ENCODE measurements around the gene UXT.
"Not testable (repeated sequence)": the region's sequence is repeated elsewhere in the genome, so short reads cannot be mapped to it uniquely, and the experiment has no call there.

UXT gene, protein sequence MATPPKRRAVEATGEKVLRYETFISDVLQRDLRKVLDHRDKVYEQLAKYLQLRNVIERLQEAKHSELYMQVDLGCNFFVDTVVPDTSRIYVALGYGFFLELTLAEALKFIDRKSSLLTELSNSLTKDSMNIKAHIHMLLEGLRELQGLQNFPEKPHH

DNA sequence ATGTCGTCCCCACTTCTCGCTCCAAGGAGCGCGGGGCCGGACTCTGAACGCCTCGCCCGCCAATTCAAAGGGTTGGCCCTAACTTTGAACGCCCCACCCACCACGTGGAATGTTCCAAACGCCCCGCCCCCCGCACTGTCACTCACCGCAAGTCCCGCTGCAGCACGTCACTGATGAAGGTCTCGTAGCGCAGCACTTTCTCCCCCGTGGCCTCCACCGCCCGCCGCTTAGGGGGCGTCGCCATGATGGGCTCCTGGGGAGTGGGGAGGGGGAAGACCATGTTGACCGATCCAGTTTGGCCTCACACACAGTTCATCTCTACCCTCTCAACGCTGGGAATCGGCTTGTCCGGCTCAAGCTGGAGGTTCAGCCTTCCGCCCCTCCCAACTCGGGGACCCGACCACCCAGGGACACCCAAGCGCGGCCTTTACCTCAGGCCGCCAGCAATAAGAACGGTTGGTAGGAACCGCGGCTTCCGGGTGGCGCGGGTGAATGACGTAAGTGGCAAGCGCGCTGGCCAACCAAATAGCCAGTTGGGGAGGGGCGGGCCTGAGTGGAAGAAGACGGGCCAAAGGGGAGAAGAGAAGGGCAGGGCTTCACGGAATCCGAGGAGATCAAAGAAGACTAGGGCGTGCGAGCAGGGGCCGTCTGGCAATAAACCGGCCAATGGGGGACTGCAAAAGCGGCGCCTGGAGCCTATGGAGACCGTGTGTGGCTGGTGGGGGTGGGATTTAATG lies at the start of gene UXT:
Gene UXT (minus strand): TSS at position 497 of the 737 bp plus-strand sequence. CDS start 253 bp downstream, at position 244.
- DNase-seq = peak; percentile 98

DNA sequence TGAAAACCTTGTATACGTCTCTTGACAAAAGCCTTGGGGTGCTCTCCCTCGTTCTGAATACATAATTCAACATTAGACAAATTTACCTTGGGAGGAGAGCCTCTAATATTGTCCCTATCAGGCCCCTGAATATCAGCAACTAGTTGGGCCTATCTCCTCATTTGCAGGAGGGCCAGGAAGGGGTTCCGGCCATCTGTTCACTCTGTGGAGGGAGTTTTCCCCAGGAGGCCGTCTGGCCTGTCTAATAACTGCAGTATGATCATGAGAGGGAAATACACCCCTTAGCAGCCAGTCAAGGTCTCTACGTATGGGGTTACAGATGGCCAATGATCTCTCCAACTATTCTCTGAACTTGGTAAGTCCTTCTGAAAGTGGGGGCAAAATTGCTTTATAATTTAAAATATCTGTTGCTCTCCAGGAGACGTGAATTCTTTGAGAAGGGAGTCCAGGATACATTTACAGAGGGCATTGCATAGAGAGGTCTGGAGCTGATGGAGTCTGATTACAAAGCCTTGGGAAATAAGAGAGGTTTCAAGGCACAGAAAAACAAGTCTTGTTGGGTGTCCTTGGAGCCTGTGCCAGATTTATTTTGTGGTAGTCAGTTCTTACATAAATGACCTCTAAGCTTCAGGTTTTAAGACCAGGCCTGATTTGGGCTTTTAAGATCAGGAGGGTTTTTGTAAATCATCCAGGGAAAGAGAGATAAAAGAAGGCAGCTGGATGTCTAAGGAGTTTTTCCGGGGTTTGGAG lies 48.2 kb upstream of the UXT start:
- no peak for DNase-seq

DNA sequence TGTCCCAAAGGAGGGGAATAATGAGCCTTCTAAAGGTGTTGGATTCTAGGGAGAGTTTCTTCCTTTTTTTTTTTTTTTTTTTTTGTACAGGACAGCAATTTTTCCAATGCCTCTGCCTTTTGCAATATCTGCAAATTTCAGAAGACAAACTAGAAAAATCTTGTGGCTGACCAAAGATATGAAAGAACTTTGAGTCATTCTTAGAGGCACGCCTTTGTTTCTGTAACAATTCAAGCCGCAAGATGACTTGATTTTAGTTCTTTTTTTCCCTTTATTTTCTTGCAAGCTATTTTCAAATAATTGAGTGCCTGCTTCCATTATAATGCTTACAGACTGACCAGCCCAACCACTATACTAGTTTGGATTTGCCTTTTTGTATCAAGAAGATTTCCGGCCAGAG lies 47.6 kb upstream of the UXT start:
- DNase-seq = no peak

DNA sequence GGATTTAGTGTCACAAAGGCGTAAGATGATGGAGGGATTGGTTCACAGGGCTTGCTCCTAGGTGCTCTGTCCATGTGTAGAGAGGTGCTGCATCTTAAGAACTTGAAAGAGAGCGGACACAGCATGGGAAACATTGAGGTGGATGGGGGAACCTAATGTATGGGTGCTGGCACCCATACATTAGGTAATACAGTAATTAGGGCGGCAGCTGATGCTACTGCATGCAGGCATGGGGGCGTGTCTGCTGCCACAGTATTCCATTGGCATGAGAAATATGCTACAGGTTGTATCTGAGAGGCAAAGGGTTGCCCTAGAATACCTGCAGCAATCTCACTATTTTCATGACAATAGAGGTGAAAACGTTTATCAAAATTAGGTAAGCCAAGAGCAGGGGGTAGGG lies 45.8 kb upstream of the UXT start:
- no peak for DNase-seq

DNA sequence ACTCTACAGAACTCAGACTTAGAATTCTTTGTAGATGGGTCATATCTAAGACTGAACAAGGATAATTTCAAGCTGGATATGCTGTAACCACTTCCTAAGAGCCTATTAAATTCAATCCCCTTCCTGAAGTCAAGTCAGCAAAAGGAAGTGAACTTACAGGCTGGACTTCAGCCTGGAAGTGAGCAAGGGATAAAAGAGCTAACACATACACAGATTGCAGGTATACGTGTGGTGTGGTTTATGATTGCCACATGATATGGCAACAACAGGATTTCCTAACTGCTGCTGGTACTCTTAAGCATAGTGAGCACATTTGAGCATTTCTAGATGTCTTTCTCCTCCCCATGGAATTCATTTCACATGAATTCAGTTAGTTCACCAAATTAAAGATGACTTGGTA lies 38.2 kb upstream of the UXT start:
- DNase-seq = no peak

DNA sequence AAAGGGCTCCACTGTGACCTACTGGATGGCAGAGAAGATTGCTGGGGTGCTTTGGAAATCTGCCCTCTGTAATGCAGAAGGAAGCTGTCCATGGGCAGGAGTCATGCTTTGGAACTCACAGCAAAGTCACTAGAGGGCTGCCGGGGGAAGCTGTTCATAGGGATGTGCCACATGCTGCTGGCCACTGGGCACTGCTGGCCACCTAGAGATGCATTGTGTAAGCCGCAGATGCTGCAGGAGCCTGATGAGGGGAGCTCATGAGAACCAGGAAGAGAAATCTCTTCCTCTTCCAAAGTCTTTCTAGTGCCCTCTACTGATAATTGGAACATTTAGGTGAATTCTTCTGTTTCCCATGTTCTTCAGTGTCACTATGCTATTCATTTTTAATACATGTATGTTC lies 31.2 kb upstream of the UXT start:
- peak; percentile 4 for DNase-seq

DNA sequence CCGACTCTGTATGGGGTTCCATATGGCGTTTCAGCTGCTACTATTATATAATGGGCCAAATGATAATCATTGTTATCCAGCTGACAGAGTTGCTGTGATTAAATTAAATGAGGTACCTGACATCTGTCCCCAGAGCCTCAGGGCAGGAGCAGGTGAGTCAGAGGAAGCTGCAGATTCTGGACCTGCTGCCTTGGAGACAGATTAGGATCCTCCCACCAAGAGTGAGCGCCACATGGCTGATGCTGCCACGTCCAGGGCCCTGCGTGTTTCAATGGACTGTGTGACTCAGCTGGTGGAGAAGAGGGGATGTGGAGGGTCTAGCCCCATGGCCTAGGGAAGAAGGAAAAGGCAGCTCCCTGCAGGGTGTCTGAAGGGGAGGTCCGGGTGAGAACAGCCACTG lies 28.3 kb upstream of the UXT start:
- peak; percentile 1 for DNase-seq

DNA sequence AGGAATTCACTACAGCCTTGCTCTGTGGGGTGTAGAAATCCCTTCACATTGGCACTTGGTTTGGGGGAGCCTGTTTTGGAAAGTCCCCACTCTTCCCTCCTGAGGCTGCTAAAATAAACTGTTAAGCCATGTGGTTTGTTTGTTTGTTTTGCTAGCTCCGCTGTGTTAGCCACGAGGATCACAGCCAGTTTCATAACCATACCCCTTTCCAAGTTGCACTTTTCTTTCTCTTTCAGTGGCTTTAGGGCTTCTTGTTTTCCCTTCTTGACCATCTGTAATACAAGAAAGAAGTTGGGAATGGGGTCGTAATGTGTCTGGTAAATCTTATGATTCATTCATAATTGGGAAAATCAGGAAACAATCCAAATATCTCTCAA lies 24.8 kb upstream of the UXT start:
- no peak for DNase-seq

DNA sequence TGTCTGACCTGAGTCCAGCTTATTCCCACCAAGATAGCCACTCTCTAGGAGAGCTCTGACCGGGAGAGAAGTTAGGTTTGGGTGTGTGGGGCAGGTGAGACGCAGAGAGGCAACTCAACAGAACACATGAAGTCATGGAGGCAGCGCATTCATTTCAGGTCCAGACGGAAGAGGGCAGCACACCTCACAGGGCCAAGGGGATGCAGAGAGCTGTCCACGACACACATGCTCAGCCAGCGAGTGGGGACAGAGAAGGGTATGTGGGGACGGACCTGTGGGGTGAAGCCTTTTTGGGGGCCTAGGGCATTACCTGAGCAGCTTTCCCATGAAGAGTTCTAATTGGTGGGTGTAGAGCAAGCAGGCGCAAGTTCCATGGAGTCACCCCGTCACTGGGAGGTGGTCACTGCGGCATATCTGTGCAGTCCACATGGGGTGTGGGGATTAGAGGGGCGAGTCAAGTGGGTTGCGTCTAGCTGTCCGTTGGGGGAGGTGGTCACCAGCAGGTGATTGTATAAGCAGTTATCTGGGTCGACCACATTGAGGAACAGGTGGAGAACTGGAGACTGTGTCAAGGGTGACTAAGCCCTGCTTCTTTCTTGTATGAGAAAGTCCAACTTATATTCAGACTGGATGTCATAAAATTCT lies 24.3 kb upstream of the UXT start:
- DNase-seq = no peak

DNA sequence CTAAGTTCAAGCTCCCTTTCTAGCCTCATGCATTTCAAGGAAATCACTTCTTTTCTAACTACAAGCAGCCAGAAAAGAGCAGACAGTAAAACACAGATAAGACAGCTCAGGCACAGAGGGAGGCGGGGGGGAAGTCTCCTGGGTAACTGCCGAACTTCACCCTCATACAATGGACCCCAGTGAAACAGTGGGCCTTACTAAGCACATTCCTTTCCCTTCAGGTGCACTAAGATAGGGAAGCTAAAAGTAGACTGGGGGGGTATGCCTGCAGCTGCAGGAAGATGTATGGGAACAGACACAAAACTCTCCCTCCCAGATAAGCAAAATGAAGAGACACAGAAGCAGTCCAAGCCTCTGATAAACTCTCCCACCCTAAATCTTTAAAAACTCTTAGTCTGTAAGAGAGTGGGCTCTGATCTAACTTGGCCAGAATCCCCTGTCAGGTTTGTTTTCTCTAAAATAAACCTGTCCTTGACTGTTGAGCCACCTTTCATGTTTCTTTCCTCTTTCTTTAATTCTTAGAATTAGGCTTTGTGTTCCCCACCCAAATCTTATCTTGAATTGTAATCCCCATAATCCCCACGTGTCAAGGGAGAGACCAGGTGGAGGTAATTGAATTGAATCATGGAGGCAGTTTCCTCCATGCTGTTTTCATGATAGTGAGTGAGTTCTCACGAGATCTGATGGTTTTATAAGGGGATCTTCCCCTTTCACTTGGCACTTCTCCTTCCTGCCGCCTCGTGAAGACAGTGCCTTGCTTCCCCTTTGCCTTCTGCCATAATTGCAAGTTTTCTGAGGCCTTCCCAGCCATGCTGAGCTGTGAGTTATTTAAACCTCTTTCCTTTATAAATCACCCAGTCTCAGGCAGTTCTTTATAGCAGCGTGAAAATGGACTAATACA lies 17.2 kb upstream of the UXT start:
- DNase-seq = not testable (repeated sequence)

DNA sequence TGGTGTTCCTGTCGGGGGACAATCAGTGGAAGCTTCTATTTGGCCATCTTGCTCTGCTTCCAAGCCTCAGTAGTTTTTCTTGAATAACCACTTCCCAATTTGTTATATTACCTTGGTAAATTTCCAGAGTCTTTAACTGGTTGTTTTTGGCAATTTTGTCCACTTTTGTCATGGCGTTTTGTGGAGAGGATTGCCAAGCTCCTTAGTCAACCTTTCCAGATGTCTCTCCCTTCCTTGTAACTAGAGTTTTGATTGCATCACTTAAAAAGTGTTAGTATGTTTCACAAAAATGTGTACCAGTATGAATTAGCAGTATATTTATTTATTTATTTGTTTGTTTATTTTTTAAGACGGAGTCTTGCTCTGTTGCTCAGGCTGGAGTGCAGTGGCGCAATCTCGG lies 15.8 kb upstream of the UXT start:
- no peak for DNase-seq

DNA sequence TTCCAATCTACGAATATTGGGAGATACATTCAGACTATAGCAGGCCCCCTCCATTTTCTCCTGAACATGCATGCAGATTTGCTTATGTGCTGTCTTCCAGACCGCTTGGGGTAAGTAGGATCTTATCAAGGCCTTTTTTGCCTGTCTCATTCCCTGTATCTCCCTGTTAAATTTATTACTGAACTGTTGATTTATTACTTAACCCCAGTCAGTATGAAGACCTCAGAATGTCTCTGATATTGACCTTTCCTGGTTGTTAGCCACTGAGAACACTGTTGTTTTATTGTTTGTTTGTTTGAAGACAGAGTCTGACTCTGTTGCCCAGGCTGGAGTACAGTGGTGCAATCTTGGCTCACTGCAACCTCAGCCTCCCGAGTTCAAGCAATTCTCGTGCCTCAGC lies 6.8 kb upstream of the UXT start:
- DNase-seq = not testable (repeated sequence)

DNA sequence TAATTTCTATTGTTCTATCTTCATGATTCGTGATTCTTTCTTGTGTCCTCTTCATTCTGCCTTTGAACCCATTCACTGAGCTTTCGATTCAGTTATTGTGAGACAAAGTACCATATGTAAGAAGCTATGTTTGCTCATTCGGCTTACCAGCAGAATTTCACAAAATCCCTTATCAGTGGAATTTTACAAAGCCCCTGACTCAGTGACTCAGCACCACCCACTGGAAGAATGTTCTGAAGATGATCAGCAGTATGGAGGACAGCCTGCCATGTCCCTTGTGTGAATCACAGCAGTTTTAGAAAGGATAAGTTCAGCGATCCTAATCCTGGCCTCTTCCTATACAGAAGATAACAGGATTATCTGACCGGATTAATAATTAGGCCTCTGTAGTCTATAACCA lies 5.8 kb upstream of the UXT start:
- no peak for DNase-seq

DNA sequence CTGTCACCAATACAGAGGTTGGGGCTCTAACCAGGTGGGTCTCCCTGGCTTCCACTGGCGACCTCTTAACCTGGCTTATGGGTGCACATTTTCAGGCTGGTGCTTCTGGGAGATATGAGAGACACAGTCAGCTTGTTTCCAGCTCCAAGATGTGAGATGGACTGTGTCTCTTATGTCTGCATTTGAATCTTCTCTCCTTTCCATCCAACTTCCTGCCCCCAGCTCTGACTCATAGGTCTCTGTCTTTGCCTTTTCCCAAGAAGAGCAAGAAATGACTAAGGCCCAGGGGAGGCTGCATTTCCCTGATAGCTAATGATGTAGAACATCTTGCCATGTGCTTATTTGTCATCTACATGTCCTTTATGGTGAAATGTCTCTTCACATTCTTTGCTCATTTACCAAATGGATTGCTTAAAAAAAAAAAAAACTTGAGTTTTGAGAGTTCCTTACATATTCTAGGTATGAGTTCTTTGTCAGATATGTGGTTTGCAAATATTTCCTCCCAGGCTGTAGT lies 3.2 kb upstream of the UXT start:
- peak; percentile 15 for DNase-seq

DNA sequence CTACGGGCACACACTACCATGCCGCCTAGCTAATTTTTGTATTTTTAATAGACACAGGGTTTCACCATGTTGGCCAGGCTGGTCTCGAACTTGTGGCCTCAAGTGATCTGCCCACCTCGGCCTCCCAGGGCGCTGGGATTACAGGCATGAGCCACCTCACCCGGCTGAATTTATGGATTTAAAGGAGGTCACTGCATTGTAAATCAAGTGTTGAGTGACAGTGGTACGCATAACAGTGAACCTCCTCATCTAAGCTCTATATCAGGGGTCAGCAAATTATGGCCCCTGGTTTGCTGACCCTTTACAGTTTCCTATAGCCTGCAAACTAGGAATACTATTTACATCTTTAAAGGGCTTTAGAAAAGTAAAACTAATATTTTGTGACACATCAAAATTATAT lies 2.6 kb upstream of the UXT start:
- DNase-seq = no peak

DNA sequence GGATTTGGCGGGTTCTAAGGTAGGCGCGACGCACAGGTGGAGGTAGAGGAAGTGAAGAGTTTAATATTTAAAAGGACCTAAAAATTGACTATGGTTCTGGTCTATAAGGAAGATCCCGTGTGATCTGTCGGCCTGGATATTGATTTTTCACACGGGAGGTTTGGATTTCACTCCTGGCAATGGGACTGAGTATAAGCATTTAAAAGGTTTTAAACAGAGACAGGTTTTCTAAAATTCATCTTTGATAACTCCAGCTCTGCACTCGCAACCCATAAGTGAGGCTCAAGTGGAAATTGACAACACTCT lies 394 bp upstream of the UXT start:
- DNase-seq = no peak

DNA sequence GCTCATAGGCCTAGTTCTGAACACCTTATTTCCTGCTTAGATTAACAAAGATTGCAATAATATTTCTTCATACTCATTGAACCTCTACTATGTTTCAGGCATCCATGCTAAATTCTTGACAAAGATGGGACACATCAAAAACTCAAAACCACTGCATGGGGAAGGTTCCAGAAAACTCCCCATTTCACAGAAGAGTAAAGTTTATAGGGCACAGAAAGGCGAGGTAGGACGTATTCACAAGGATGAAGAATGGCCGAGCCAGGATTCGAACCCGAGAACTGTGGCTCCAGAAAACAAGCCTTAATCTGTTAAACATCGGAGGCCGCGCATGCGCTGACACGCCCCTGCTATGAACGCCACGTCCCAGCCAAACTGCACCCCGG lies 688 bp downstream of the UXT start:
- no peak for DNase-seq

DNA sequence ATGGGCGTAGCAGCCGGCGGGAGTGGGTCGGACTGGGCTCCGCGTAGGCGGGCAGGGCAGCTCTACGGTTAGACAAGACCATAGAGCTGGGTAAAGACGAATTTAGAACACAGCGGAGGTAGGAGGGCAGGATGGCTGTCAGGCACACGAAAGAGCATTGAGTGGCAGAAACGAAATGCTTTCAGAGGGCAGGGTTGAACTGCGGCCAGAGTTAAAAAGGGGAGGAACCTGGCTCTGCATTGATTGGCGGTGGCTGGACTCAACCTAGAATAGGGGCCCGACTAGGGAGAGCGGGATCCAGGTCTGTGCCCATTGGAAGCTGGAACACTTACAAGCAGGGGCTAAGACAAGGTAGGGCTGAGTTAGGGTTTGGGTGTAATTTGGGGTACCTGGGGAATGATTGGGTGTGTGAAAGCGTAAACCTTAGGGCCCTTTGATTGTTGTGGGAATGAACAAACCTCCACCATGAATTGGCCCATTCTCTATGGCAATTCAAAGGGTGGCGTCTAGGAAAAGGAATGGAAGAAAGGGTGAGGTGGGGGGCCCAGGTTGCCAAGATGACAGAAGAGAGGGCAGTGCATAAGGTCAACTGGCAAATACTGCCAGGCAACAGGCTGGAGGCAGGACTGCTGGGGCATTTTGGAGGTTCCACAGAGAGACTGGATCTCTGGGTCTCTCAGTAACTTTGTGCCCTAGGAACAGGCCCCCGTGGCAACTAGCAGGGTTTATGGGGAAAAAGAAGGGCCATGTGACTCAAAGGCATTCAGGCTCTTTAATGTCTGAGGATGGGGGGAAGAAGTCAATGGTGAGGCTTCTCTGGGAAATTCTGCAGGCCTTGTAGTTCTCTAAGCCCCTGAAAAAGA lies 7.7 kb downstream of the UXT start:
- no peak for DNase-seq

DNA sequence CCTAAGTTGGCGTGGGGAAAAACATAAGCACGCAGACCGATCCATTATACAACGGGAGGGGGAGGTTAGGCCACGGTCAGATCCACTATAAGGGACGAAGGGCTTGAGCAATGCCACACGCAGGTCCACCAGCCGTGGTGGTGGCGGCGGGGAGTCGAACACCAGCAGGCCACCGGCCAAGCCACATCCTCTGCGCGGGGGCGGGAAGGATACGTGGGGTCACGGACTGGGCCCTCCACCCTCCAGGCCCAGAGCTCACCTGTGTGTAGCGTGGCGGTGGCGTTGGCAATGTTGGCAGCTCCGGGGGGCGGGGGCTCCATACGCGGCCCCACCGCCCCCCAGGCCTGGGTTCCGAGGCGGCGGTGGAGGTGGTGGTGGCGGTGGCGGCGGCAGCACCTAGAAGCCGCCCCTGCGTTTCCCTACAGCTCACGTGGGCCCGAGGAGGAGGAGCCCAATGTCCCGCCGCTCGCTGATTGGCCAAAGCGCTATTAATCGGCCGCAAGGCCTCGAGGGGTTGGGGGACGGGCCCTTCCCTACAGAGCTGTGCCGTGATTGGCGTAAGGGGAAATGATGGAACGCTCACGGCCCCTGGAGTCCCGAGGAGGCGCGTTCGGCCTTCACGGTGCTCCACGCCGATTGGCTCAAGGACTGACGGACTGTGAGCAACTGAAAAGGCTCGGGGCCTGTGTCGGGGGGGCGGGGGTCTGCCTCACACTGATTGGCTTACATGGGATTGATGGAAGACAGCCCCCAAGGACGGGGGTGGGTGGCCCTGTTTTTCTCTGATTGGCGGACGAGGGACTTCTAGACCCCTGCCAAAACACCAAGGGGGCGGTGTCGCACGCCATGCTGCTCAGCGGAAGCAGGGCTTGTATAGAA lies 8.6 kb downstream of the UXT start, which contains the start of gene ELK1:
Gene ELK1 (minus strand): TSS at position 400 of the 879 bp plus-strand sequence. CDS start 9,122 bp downstream, outside the sequence.
- DNase-seq = peak; percentile 99

DNA sequence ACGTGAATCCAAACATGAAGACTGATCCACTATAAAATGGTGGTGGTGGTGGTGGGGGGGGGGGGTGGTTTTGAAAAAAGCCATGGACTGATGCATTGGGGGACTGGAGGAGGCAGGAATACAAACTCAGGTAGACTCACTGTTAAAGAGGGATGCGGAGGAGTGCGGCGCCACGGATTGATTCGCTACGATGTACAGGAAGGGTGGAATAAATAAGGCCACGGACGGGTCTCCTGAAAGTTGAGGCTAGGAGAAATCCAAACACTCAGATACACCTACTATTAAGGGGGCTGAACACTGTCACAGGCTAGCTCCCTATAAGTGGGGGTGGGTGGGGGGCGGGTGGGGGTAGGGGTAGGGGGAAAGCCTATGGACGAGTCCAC lies 9.2 kb downstream of the UXT start:
- peak; percentile 37 for DNase-seq

DNA sequence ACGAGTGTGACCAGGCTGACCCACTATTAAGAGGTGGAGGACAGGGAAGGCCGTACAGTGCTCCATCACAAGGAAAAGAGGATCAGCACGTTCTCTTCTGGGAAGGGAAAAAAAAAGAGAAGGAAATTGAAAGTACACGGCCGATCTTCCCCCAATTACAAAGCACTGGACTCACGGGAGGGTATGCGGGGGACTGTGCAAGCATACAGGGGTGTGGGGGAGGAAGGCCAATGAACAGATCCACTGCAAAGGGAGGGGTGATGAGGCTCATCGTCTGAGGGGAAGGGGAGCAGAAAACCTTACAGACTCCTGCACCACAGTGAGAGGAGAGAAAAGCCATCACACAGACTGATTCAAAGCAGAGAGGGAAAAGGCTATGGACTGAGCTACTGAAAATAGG lies 9.7 kb downstream of the UXT start:
- peak; percentile 9 for DNase-seq
